NT2/D1 (cell line): ENCODE results near the gene PPP1CA.

Experiments
- DNase-seq: peaks from one replicate; pipeline ENCODE4 v3.0.0-alpha.2; 2011; ENCODE audit warnings: low read depth, low spot score
- H3K27me3 ChIP-seq: 2 replicates; pipeline ENCODE4 v1.6.0; 2011; ENCODE audit warnings: mild to moderate bottlenecking; ENCODE audit not compliant: insufficient read length, insufficient read depth
- H3K36me3 ChIP-seq: 2 replicates; pipeline ENCODE4 v1.6.1; 2011; ENCODE audit warnings: mild to moderate bottlenecking, low read length, mixed read lengths; ENCODE audit not compliant: insufficient read depth, insufficient read length
- H3K4me1 ChIP-seq: 2 replicates; pipeline ENCODE4 v1.5.1; 2011; ENCODE audit not compliant: insufficient read depth, insufficient read length
- H3K4me3 ChIP-seq: 2 replicates; pipeline ENCODE4 v1.5.1; 2011; ENCODE audit warnings: low read depth; ENCODE audit not compliant: insufficient read length
- H3K9ac ChIP-seq: 2 replicates; pipeline ENCODE4 v1.6.0; 2011; ENCODE audit warnings: low read depth; ENCODE audit not compliant: insufficient read length
- H3K9me3 ChIP-seq: 2 replicates; pipeline ENCODE4 v1.5.1; 2011; ENCODE audit warnings: mild to moderate bottlenecking, low read length; ENCODE audit not compliant: insufficient read depth
- SUZ12 ChIP-seq: IDR thresholded peaks from 2 replicates; pipeline ENCODE4 v1.6.1; 2011; ENCODE audit not compliant: insufficient read length, insufficient read depth; ENCODE audit errors: extremely low read depth
- YY1 ChIP-seq: IDR thresholded peaks from 2 replicates; pipeline ENCODE4 v1.6.1; 2011; ENCODE audit not compliant: insufficient read length, insufficient read depth
- ZNF274 ChIP-seq: IDR thresholded peaks from 2 replicates; pipeline ENCODE4 v1.6.1; 2011; ENCODE audit warnings: mild to moderate bottlenecking, low read depth, low read length

PPP1CA gene

GRCh38 chr11:67441731-67442351 is 40.2 kb upstream of the PPP1CA start:
- Histone ChIP-seq H3K9me3 (no peaks in the 10 kb centered on the region), H3K9ac (peak overlapping the region; percentile 62), H3K27me3 (peaks cover 4% of the 10 kb centered on the region), H3K4me1 (peaks cover 37% of the 10 kb centered on the region), H3K36me3 (peaks cover 53% of the 10 kb centered on the region), H3K4me3 (no peak overlapping the region)
- TF ChIP-seq SUZ12 (no peak), YY1 (no peak), ZNF274 (no peak)
- DNase-seq: no peak

GRCh38 chr11:67441098-67441563 is 39.5 kb upstream of the PPP1CA start:
- Histone ChIP-seq H3K9me3 (no peaks in the 10 kb centered on the region), H3K9ac (peak overlapping the region; percentile 33), H3K36me3 (peaks cover 58% of the 10 kb centered on the region), H3K4me3 (no peak overlapping the region), H3K27me3 (peaks cover 4% of the 10 kb centered on the region), H3K4me1 (peaks cover 44% of the 10 kb centered on the region)
- no peak for DNase-seq
- TF ChIP-seq ZNF274: no peak
- TF ChIP-seq SUZ12: no peak
- TF ChIP-seq YY1: no peak

- DNase-seq: no peak
- H3K36me3 ChIP-seq: peaks cover 65% of the 10 kb centered on the region
- H3K4me3 ChIP-seq: no peak overlapping the region
- no peak for TF ChIP-seq YY1
- peaks cover 50% of the 10 kb centered on the region for H3K4me1 ChIP-seq
- H3K9ac ChIP-seq: peak overlapping the region; percentile 33
- H3K27me3 ChIP-seq: peaks cover 4% of the 10 kb centered on the region
- no peaks in the 10 kb centered on the region for H3K9me3 ChIP-seq
Observed at GRCh38 chr11:67440229-67441097, 38.8 kb upstream of the PPP1CA start.

GRCh38 chr11:67439321-67440228 is 37.9 kb upstream of the PPP1CA start:
- H3K9me3 ChIP-seq: no peaks in the 10 kb centered on the region
- peak overlapping the region; percentile 43 for H3K9ac ChIP-seq
- TF ChIP-seq YY1: no peak
- TF ChIP-seq ZNF274: no peak
- TF ChIP-seq SUZ12: no peak
- H3K4me1 ChIP-seq: peaks cover 59% of the 10 kb centered on the region
- H3K36me3 ChIP-seq: peaks cover 74% of the 10 kb centered on the region
- H3K4me3 ChIP-seq: no peak overlapping the region
- H3K27me3 ChIP-seq: no peaks in the 10 kb centered on the region
- no peak for DNase-seq

GRCh38 chr11:67438158-67438902 is 36.7 kb upstream of the PPP1CA start:
- no peak for TF ChIP-seq SUZ12
- Histone ChIP-seq H3K4me1 (peaks cover 63% of the 10 kb centered on the region), H3K4me3 (no peak overlapping the region), H3K27me3 (no peaks in the 10 kb centered on the region), H3K36me3 (peaks cover 86% of the 10 kb centered on the region), H3K9me3 (no peaks in the 10 kb centered on the region), H3K9ac (peak overlapping the region; percentile 33)
- no peak for DNase-seq

GRCh38 chr11:67437809-67438157 is 36.1 kb upstream of the PPP1CA start:
- TF ChIP-seq SUZ12 (no peak), YY1 (no peak), ZNF274 (no peak)
- H3K4me1 ChIP-seq: peaks cover 61% of the 10 kb centered on the region
- DNase-seq: no peak
- no peaks in the 10 kb centered on the region for H3K27me3 ChIP-seq
- H3K9ac ChIP-seq: peak overlapping the region; percentile 62
- H3K4me3 ChIP-seq: no peak overlapping the region
- peaks cover 91% of the 10 kb centered on the region for H3K36me3 ChIP-seq
- no peaks in the 10 kb centered on the region for H3K9me3 ChIP-seq
